K562 (cell line): ENCODE data around the gene HOXB5. TPM values are rescaled to one million over a fixed set of nuclear protein-coding genes. Genes with fewer than 3 reads are reported as not detected.

Experiments
- ATAC-seq: fragments of 200-7000 bp; cut with Tn5 transposase; 3 replicates; pipeline ENCODE4 v1.9.1; 2020; ENCODE audit warnings: moderate library complexity
- BruUV-seq: library from RNA; stranded (reverse); fragments of 400-500 nt; replicated peaks from 2 replicates; lab custom pipeline; 2021; lab: Mats Ljungman, UMichigan
- CTCF ChIA-PET: fragments of 300-600 bp; formaldehyde crosslinking; extraction: SDS; loops from one replicate; lab custom pipeline; 2021; ENCODE audit warnings: low intra/inter-chr PET ratio; lab: Yijun Ruan, JAX
- POLR2A ChIA-PET: fragments of 300-600, 350-650 bp; sonication (Branson Sonifier 250); formaldehyde crosslinking; extraction: SDS; loops from one replicate; lab custom pipeline; 2021; ENCODE audit warnings: antibody characterized with exemption, inconsistent platforms; lab: Yijun Ruan, JAX
- DNase-seq, 4 experiments: peaks; one replicate each; pipeline versions ENCODE4 v3.0.0 to v3.0.0-alpha.2; 2011 to 2018; ENCODE audit warnings: low spot score in 3 of 4, mixed read lengths in 3 of 4; ENCODE audit errors: extremely low read depth in 1 of 4
- FAIRE-seq: peaks from 2 replicates; lab custom pipeline; 2011; peaks lifted over from hg19 to GRCh38; lab: Jason Lieb, UNC
- H2AFZ ChIP-seq: 2 replicates; pipeline ENCODE4 v1.6.0; 2011; ENCODE audit warnings: low read depth, low read length, control low read depth, inconsistent platforms
- H3K27ac ChIP-seq: fragments of 200-600 bp; 3 replicates; pipeline ENCODE4 v1.8.0; 2011; ENCODE audit warnings: low read depth, mild to moderate bottlenecking, control low read depth, inconsistent platforms, low read length, moderate library complexity, mixed read lengths; ENCODE audit errors: extremely low read depth
- H3K27me3 ChIP-seq, 2 experiments: fragments of 300-600 bp in 1 of 2; 2 replicates in 1 of 2; 3 replicates in 1 of 2; pipeline versions ENCODE4 v1.6.0 to v1.8.0; 2011; ENCODE audit warnings: inconsistent platforms in 2 of 2, low read length in 2 of 2, mild to moderate bottlenecking in 1 of 2, mixed read lengths in 1 of 2, moderate library complexity in 1 of 2; ENCODE audit not compliant: control insufficient read depth in 2 of 2, insufficient read depth in 2 of 2
- H3K36me3 ChIP-seq: fragments of 300-600 bp; 3 replicates; pipeline ENCODE4 v1.8.0; 2011; ENCODE audit warnings: mild to moderate bottlenecking, low read length, inconsistent platforms; ENCODE audit not compliant: control insufficient read depth, insufficient read depth
- H3K4me1 ChIP-seq, 2 experiments: fragments of 200-600 bp in 1 of 2; replicated peaks in 1 of 2; 2 replicates in 1 of 2; 3 replicates in 1 of 2; pipeline versions ENCODE4 v1.5.1 to v1.8.0; 2011; ENCODE audit warnings: inconsistent platforms in 2 of 2, low read length in 2 of 2, mild to moderate bottlenecking in 1 of 2, mixed read lengths in 1 of 2, moderate library complexity in 1 of 2; ENCODE audit not compliant: control insufficient read depth in 2 of 2, insufficient read depth in 2 of 2
- H3K4me2 ChIP-seq: 2 replicates; pipeline ENCODE4 v1.6.1; 2011; ENCODE audit warnings: low read length, control low read depth, inconsistent platforms, mixed read lengths; ENCODE audit not compliant: insufficient read depth
- H3K4me3 ChIP-seq: fragments of 200-600 bp; sonication (generic), shearing (Covaris generic); 2 replicates; pipeline ENCODE4 v1.5.1; 2016; ENCODE audit warnings: control low read depth, inconsistent platforms
- H3K79me2 ChIP-seq: fragments of 200-600 bp; 3 replicates; pipeline ENCODE4 v1.8.0; 2011; ENCODE audit warnings: low read length, inconsistent platforms; ENCODE audit not compliant: control insufficient read depth, insufficient read depth
- H3K9ac ChIP-seq, 2 experiments: 2 replicates each; pipeline versions ENCODE4 v1.6.0 to v1.6.1; 2011; ENCODE audit warnings: low read depth in 2 of 2, low read length in 2 of 2, control low read depth in 1 of 2, inconsistent platforms in 1 of 2, mild to moderate bottlenecking in 1 of 2, mixed read lengths in 1 of 2; ENCODE audit not compliant: insufficient read depth in 1 of 2
- H3K9me1 ChIP-seq: one replicate; pipeline ENCODE4 v1.6.0; 2011; ENCODE audit warnings: inconsistent platforms, mild to moderate bottlenecking, low read length, moderate library complexity; ENCODE audit not compliant: control insufficient read depth, insufficient read depth
- H3K9me3 ChIP-seq: replicated peaks from 2 replicates; pipeline ENCODE4 v1.5.1; 2011; ENCODE audit warnings: low read depth, low read length, inconsistent platforms; ENCODE audit not compliant: control insufficient read depth, insufficient read depth
- H4K20me1 ChIP-seq: replicated peaks from 2 replicates; pipeline ENCODE4 v1.6.1; 2011; ENCODE audit warnings: low read length, inconsistent platforms, mixed read lengths; ENCODE audit not compliant: control insufficient read depth, insufficient read depth
- BACH1 ChIP-seq: fragments of 200-800 bp; sonication (Bioruptor generic); IDR thresholded peaks from 2 replicates; pipeline ENCODE4 v1.6.1; 2016; ENCODE audit warnings: missing genetic modification characterization, missing compliant biosample characterization
- CC2D1A ChIP-seq: fragments of 450-650 bp; IDR thresholded peaks from 2 replicates; pipeline ENCODE4 v1.6.1; 2017; ENCODE audit warnings: mild to moderate bottlenecking
- COPS2 ChIP-seq: fragments of 450-650 bp; conservative IDR thresholded peaks from 2 replicates; pipeline ENCODE4 v1.6.1; 2016; ENCODE audit warnings: mild to moderate bottlenecking, moderate library complexity
- FOXJ3 ChIP-seq: sonication (generic); formaldehyde crosslinking; IDR thresholded peaks from 2 replicates; pipeline ENCODE4 v1.4.0; 2020; ENCODE audit warnings: mild to moderate bottlenecking, missing genetic modification reagents
- GTF2F1 ChIP-seq: IDR thresholded peaks from 2 replicates; pipeline ENCODE4 v1.6.1; 2011; ENCODE audit warnings: low read depth, low read length, improper control_type of control experiment
- JUN ChIP-seq, 2 experiments: sonication (generic) in 1 of 2; formaldehyde crosslinking in 1 of 2; IDR thresholded peaks; 2 replicates each; pipeline versions ENCODE4 v1.6.1 to v1.8.0; 2012 to 2022; ENCODE audit warnings: borderline replicate concordance in 2 of 2, mild to moderate bottlenecking in 2 of 2, improper control_type of control experiment in 1 of 2, low read depth in 1 of 2, low read length in 1 of 2, missing genetic modification reagents in 1 of 2
- NCOA1 ChIP-seq: fragments of 450-650 bp; IDR thresholded peaks from 2 replicates; pipeline ENCODE4 v1.6.1; 2016; ENCODE audit warnings: low read depth
- NR2C2 ChIP-seq, 2 experiments: fragments of 200-800 bp in 1 of 2; sonication (Bioruptor generic) in 1 of 2; sonication (generic) in 1 of 2; formaldehyde crosslinking in 1 of 2; IDR thresholded peaks; 2 replicates each; pipeline versions ENCODE4 v1.6.1 to v1.8.0; 2016 to 2022; ENCODE audit warnings: mild to moderate bottlenecking in 1 of 2, missing compliant biosample characterization in 1 of 2, missing genetic modification characterization in 1 of 2, missing genetic modification reagents in 1 of 2
- POLR2A ChIP-seq: fragments of 450-650 bp; conservative IDR thresholded peaks from 2 replicates; pipeline ENCODE4 v1.6.1; 2016
- PPARD ChIP-seq: fragments of 250-450 bp; sonication (Bioruptor Pico); IDR thresholded peaks from 2 replicates; pipeline ENCODE4 v1.8.0; 2022; ENCODE audit warnings: inconsistent platforms, mild to moderate bottlenecking, moderate library complexity
- RFX5 ChIP-seq: IDR thresholded peaks from 2 replicates; pipeline ENCODE4 v1.6.1; 2011; ENCODE audit warnings: low read depth, mild to moderate bottlenecking, improper control_type of control experiment, low read length
- SIX5 ChIP-seq, 2 experiments: IDR thresholded peaks; 2 replicates each; pipeline ENCODE4 v1.6.1; 2011; ENCODE audit warnings: low read length in 2 of 2, borderline replicate concordance in 1 of 2, low read depth in 1 of 2, mild to moderate bottlenecking in 1 of 2, moderate library complexity in 1 of 2; ENCODE audit not compliant: insufficient read depth in 1 of 2
- SMARCE1 ChIP-seq: fragments of 450-650 bp; IDR thresholded peaks from 2 replicates; pipeline ENCODE4 v1.7.1; 2016; ENCODE audit warnings: mild to moderate bottlenecking
- STAT5B ChIP-seq: fragments of 250-450 bp; sonication (Bioruptor Pico); IDR thresholded peaks from 2 replicates; pipeline ENCODE4 v1.8.0; 2021; ENCODE audit warnings: mild to moderate bottlenecking, inconsistent platforms
- TAF15 ChIP-seq: fragments of 200-400 bp; formaldehyde crosslinking; IDR thresholded peaks from 2 replicates; pipeline ENCODE4 v1.6.1; 2017; ENCODE audit warnings: mild to moderate bottlenecking, low read depth, low read length, moderate library complexity
- ZKSCAN1 ChIP-seq: fragments of 150-350 bp; IDR thresholded peaks from 2 replicates; pipeline ENCODE4 v1.6.1; 2016; ENCODE audit warnings: low read depth, low read length
- ZNF592 ChIP-seq: fragments of 450-650 bp; IDR thresholded peaks from 2 replicates; pipeline ENCODE4 v1.6.1; 2017; ENCODE audit warnings: antibody characterized with exemption, mild to moderate bottlenecking
- ZNF75A ChIP-seq: fragments of 450-650 bp; formaldehyde crosslinking; IDR thresholded peaks from 2 replicates; pipeline ENCODE4 v1.4.0; 2020; ENCODE audit warnings: mild to moderate bottlenecking
- WGBS: fragments of 100-300 bp; shearing (Covaris generic); methylation state at CpG from one replicate; pipeline ENCODE4 v1.1.6; 2016; ENCODE audit warnings: low coverage, mixed read lengths; ENCODE audit not compliant: insufficient coverage; ENCODE audit errors: missing lambda C conversion rate; 5-methylcytosine and 5-hydroxymethylcytosine counted together
- in situ Hi-C: fragments of 300-500 bp; cut with MboI; formaldehyde crosslinking; loops from 4 replicates; pipeline ENCODE4 v1.15.0; 2018; ENCODE audit warnings: inconsistent platforms, mixed read lengths
- intact Hi-C: fragments of 100-400 bp; cut with micrococcal nuclease; formaldehyde crosslinking; loops from 2 replicates; pipeline ENCODE4 v1.14.2; 2022
- polyA plus RNA-seq, 8 experiments: library from polyadenylated mRNA; depleted of rRNA in 4 of 8; stranded (reverse) in 5 of 8; unstranded in 3 of 8; fragments of >200 nt; fragmentation: Nextera tagmentation in 2 of 8; fragmentation: Illumina TruSeq in 1 of 8; extraction: Ambion mirVana in 2 of 8; extraction: Trizol in 1 of 8; gene quantifications; 2 replicates each; pipeline versions ENCODE4 v1.2.1 to v1.2.3, GENCODE V29; 2011 to 2014; ENCODE audit warnings: inconsistent platforms in 1 of 8, missing spikeins in 1 of 8
- total RNA-seq, 7 experiments: library from RNA; depleted of rRNA in 6 of 7; stranded (reverse); fragments of >200 nt in 6 of 7; fragmentation: Illumina TruSeq in 2 of 7; extraction: Trizol in 2 of 7; gene quantifications; 2 replicates each; pipeline versions ENCODE4 v1.2.1 to v1.2.3, GENCODE V29; 2011 to 2021; ENCODE audit warnings: low replicate concordance in 1 of 7

The HOXB5 gene
- total and polyA plus RNA-seq, 9 of the 15 experiments (the other 6 are each of a cell fraction or from before 2014, with no cell fraction given) = 0.24 to 2.7 (median 0.65) TPM

- TF ChIP-seq ZNF592 (peak; percentile 25; the same call in 1 of the 2 replicates), RFX5 (no peak), POLR2A (no peak), COPS2 (no peak)
- TF ChIP-seq, all 486 proteins: peak for 5
These were observed 44.3 kb downstream of the HOXB5 start (continued) for GRCh38 chr17:48549281-48549630.

- intact Hi-C loops (loop anchor here (2.0 kb wide), 1 partner anchor 48 kb away; no protein-coding TSS in a partner anchor), in situ Hi-C loops (no loop called here)
- Histone ChIP-seq H3K79me2 (peaks cover 71% of the 10 kb centered on the region), H3K9ac (peak overlapping the region in 1 of 2 experiments; percentile 93; a peak in 2 of 4 replicates), H3K4me3 (peak overlapping the region; percentile 36; the same call in 1 of the 2 replicates), H3K9me3 (no peaks in the 10 kb centered on the region), H3K9me1 (no peaks in the 10 kb centered on the region), H3K4me2 (peak overlapping the region; percentile 81), H3K4me1 (peaks cover 28 to 49% of the 10 kb centered on the region in 2 experiments), H3K27ac (peak overlapping the region; percentile 95), H4K20me1 (no peaks in the 10 kb centered on the region), H3K36me3 (peaks cover 46% of the 10 kb centered on the region; the same call in 2 of the 3 replicates), H3K27me3 (no peaks in the 10 kb centered on the region), H2AFZ (peak overlapping the region; percentile 20; the same call in 1 of the 2 replicates)
- no peak for DNase-seq
- no TSS peak for BruUV-seq
- POLR2A ChIA-PET = interaction anchor here (0.6 to 2.5 kb wide), 7 partner anchors 11 to 1383 kb away, joined by 3 to 12 read pairs (median 6); no protein-coding TSS in a partner anchor
- no peak for ATAC-seq
- FAIRE-seq = peak; percentile 42
- CTCF ChIA-PET = no interaction called here
- 8% methylated on average over 6 of the region's 6 CpGs for WGBS
- TF ChIP-seq TAF15 = no peak
- TF ChIP-seq NR2C2 (CRISPR knock-in tag; IDR thresholded peaks at IDR 0.05) = no peak
- 0 out of 2 replicates have a peak, but pooled peaks have one; percentile 32 for TF ChIP-seq NR2C2 (tag; IDR thresholded peaks at IDR 0.05)
- TF ChIP-seq GTF2F1 = no peak
- TF ChIP-seq BACH1 (tag) = no peak
- no peak for TF ChIP-seq STAT5B
- no peak for TF ChIP-seq NCOA1
- no peak for TF ChIP-seq SIX5 (IDR thresholded peaks at IDR 0.05; ENCODE audit: borderline replicate concordance in 1 of 2, insufficient read depth in 1 of 2, low read depth in 1 of 2, low read length in 2 of 2)
- no peak for TF ChIP-seq FOXJ3
- TF ChIP-seq ZNF75A (CRISPR knock-in tag) = no peak
- no peak for TF ChIP-seq CC2D1A
- TF ChIP-seq SMARCE1 = no peak
- TF ChIP-seq PPARD = no peak
- no peak for TF ChIP-seq JUN (IDR thresholded peaks at IDR 0.05; ENCODE audit: borderline replicate concordance, low read depth, low read length)
- no peak for TF ChIP-seq JUN (CRISPR knock-in tag; IDR thresholded peaks at IDR 0.05; ENCODE audit: borderline replicate concordance)
- no peak for TF ChIP-seq ZKSCAN1
These were observed 44.9 kb downstream of the HOXB5 start for GRCh38 chr17:48548523-48549280.
